IMR-90 (cell line): ENCODE measurements around the gene ATP9B. TPM values are rescaled to one million over a fixed set of nuclear protein-coding genes. Genes with fewer than 3 reads are reported as not detected.

Experiments
- ATAC-seq: fragments of 200-7000 bp; cut with Tn5 transposase; 2 replicates; pipeline ENCODE4 v1.9.1; 2020; ENCODE audit warnings: low read depth, mild to moderate bottlenecking, moderate library complexity
- BruUV-seq: library from RNA; stranded (reverse); fragments of 400-500 nt; replicated peaks from 2 replicates; lab custom pipeline; 2021; lab: Mats Ljungman, UMichigan
- CTCF ChIA-PET: fragments of 300-600 bp; formaldehyde crosslinking; extraction: SDS; loops from one replicate; lab custom pipeline; 2021; ENCODE audit warnings: antibody characterized with exemption; lab: Yijun Ruan, JAX
- POLR2A ChIA-PET: fragments of 300-600 bp; sonication (Branson Sonifier 250); formaldehyde crosslinking; loops from one replicate; lab custom pipeline; 2022; ENCODE audit warnings: antibody characterized with exemption; ENCODE audit not compliant: unreplicated experiment; lab: Charles Lee
- DNase-seq: peaks from one replicate; pipeline ENCODE4 v3.0.0; 2013
- H2AFZ ChIP-seq: replicated peaks from 2 replicates; pipeline ENCODE3; 2013; ENCODE audit warnings: low read length, mild to moderate bottlenecking; ENCODE audit not compliant: poor library complexity
- H2AK5ac ChIP-seq: 2 replicates; pipeline ENCODE4 v1.6.1; 2013; ENCODE audit warnings: low read depth, low read length, inconsistent platforms
- H2AK9ac ChIP-seq: replicated peaks from 2 replicates; pipeline ENCODE3; 2013; ENCODE audit warnings: mild to moderate bottlenecking, low read depth, low read length, moderate library complexity; ENCODE audit not compliant: poor library complexity
- H2BK120ac ChIP-seq: 2 replicates; pipeline ENCODE4 v1.6.1; 2013; ENCODE audit warnings: low read depth, low read length, inconsistent platforms
- H2BK15ac ChIP-seq: 3 replicates; pipeline ENCODE4 v1.6.1; 2013; ENCODE audit warnings: low read depth, low read length, inconsistent platforms
- H2BK20ac ChIP-seq: 2 replicates; pipeline ENCODE4 v1.6.1; 2013; ENCODE audit warnings: low read depth, mild to moderate bottlenecking, inconsistent platforms, low read length, moderate library complexity
- H2BK5ac ChIP-seq: 2 replicates; pipeline ENCODE4 v1.6.1; 2013; ENCODE audit warnings: mild to moderate bottlenecking, low read depth, low read length, inconsistent platforms; ENCODE audit not compliant: poor library complexity, severe bottlenecking
- H3K14ac ChIP-seq: replicated peaks from 2 replicates; pipeline ENCODE4 v1.6.1; 2013; ENCODE audit warnings: low read depth, low read length, inconsistent platforms
- H3K18ac ChIP-seq: 2 replicates; pipeline ENCODE4 v1.6.1; 2013; ENCODE audit warnings: low read depth, low read length, control low read depth
- H3K23ac ChIP-seq: 2 replicates; pipeline ENCODE4 v1.6.1; 2013; ENCODE audit warnings: low read depth, low read length, inconsistent platforms
- H3K27ac ChIP-seq: 2 replicates; pipeline ENCODE4 v1.5.1; 2013; ENCODE audit warnings: mild to moderate bottlenecking, control low read depth, low read length; ENCODE audit not compliant: insufficient read depth
- H3K27me3 ChIP-seq: 2 replicates; pipeline ENCODE4 v1.6.1; 2013; ENCODE audit warnings: low read length; ENCODE audit not compliant: control insufficient read depth, insufficient read depth
- H3K36me3 ChIP-seq: 2 replicates; pipeline ENCODE4 v1.6.1; 2013; ENCODE audit warnings: low read length, mixed read lengths; ENCODE audit not compliant: control insufficient read depth, insufficient read depth
- H3K4ac ChIP-seq: 2 replicates; pipeline ENCODE4 v1.6.1; 2013; ENCODE audit warnings: low read depth, low read length, inconsistent platforms
- H3K4me1 ChIP-seq: 2 replicates; pipeline ENCODE4 v1.6.1; 2013; ENCODE audit warnings: low read length, mixed read lengths; ENCODE audit not compliant: control insufficient read depth, insufficient read depth
- H3K4me2 ChIP-seq: 2 replicates; pipeline ENCODE4 v1.6.1; 2013; ENCODE audit warnings: low read depth, mild to moderate bottlenecking, control low read depth, low read length, moderate library complexity
- H3K4me3 ChIP-seq: 2 replicates; pipeline ENCODE4 v1.5.1; 2013; ENCODE audit warnings: low read depth, mild to moderate bottlenecking, control low read depth, low read length, moderate library complexity; ENCODE audit not compliant: insufficient read depth
- H3K56ac ChIP-seq: 2 replicates; pipeline ENCODE4 v1.6.1; 2013; ENCODE audit warnings: low read length, inconsistent platforms; ENCODE audit not compliant: insufficient read depth; ENCODE audit errors: extremely low read depth
- H3K79me1 ChIP-seq, 2 experiments: 2 replicates each; pipeline ENCODE4 v1.6.1; 2013; ENCODE audit warnings: low read length in 2 of 2, inconsistent platforms in 1 of 2, low read depth in 1 of 2
- H3K9ac ChIP-seq: 2 replicates; pipeline ENCODE4 v1.6.1; 2013; ENCODE audit warnings: low read depth, low read length, control low read depth
- H3K9me1 ChIP-seq: 2 replicates; pipeline ENCODE4 v1.6.1; 2013; ENCODE audit warnings: low read length, inconsistent platforms; ENCODE audit not compliant: insufficient read depth
- H3K9me3 ChIP-seq: 2 replicates; pipeline ENCODE4 v1.6.1; 2013; ENCODE audit warnings: low read length; ENCODE audit not compliant: control insufficient read depth, insufficient read depth
- H4K20me1 ChIP-seq: 2 replicates; pipeline ENCODE4 v1.6.1; 2013; ENCODE audit warnings: low read length, inconsistent platforms; ENCODE audit not compliant: insufficient read depth
- H4K5ac ChIP-seq: 2 replicates; pipeline ENCODE4 v1.6.1; 2013; ENCODE audit warnings: mild to moderate bottlenecking, low read depth, low read length, control low read depth
- H4K8ac ChIP-seq, 2 experiments: 2 replicates each; pipeline ENCODE4 v1.6.1; 2013; ENCODE audit warnings: low read depth in 2 of 2, low read length in 2 of 2, control low read depth in 1 of 2, inconsistent platforms in 1 of 2
- H4K91ac ChIP-seq: 2 replicates; pipeline ENCODE4 v1.6.1; 2013; ENCODE audit warnings: low read depth, low read length, inconsistent platforms; ENCODE audit not compliant: insufficient read depth
- BHLHE40 ChIP-seq: fragments of 150-350 bp; IDR thresholded peaks from 2 replicates; pipeline ENCODE4 v1.6.1; 2016; ENCODE audit warnings: mild to moderate bottlenecking, low read depth, low read length
- CEBPB ChIP-seq: IDR thresholded peaks from 2 replicates; pipeline ENCODE4 v1.6.1; 2012; ENCODE audit warnings: low read depth, low read length, improper control_type of control experiment
- CHD1 ChIP-seq: IDR thresholded peaks from 2 replicates; pipeline ENCODE4 v1.6.1; 2012; ENCODE audit warnings: low read depth, low read length, improper control_type of control experiment
- FOS ChIP-seq: fragments of 150-350 bp; IDR thresholded peaks from 2 replicates; pipeline ENCODE4 v1.6.1; 2016; ENCODE audit warnings: low read depth, low read length
- MAFK ChIP-seq: IDR thresholded peaks from 2 replicates; pipeline ENCODE4 v1.6.1; 2012; ENCODE audit warnings: low read depth, low read length, improper control_type of control experiment
- MAZ ChIP-seq: IDR thresholded peaks from 2 replicates; pipeline ENCODE4 v1.6.1; 2012; ENCODE audit warnings: low read depth, mild to moderate bottlenecking, low read length, improper control_type of control experiment, moderate library complexity, borderline replicate concordance
- MXI1 ChIP-seq: IDR thresholded peaks from 2 replicates; pipeline ENCODE4 v1.6.1; 2012; ENCODE audit warnings: low read depth, mild to moderate bottlenecking, low read length, moderate library complexity, borderline replicate concordance
- NFE2L2 ChIP-seq: fragments of 150-350 bp; IDR thresholded peaks from 2 replicates; pipeline ENCODE4 v1.6.1; 2016; ENCODE audit warnings: low read depth, mild to moderate bottlenecking, low read length
- POLR2A ChIP-seq: IDR thresholded peaks from 2 replicates; pipeline ENCODE4 v1.6.1; 2012; ENCODE audit warnings: mild to moderate bottlenecking, low read depth, low read length
- RAD21 ChIP-seq: IDR thresholded peaks from 2 replicates; pipeline ENCODE4 v1.6.1; 2012; ENCODE audit warnings: low read length, improper control_type of control experiment
- RCOR1 ChIP-seq: IDR thresholded peaks from 2 replicates; pipeline ENCODE4 v1.6.1; 2012; ENCODE audit warnings: mild to moderate bottlenecking, low read length, improper control_type of control experiment; ENCODE audit not compliant: insufficient replicate concordance
- RFX5 ChIP-seq: IDR thresholded peaks from 2 replicates; pipeline ENCODE4 v1.8.0; 2012; ENCODE audit warnings: low read depth, mild to moderate bottlenecking, low read length, moderate library complexity
- SMC3 ChIP-seq: fragments of 150-350 bp; IDR thresholded peaks from 2 replicates; pipeline ENCODE4 v1.6.1; 2016; ENCODE audit warnings: low read depth, mild to moderate bottlenecking, antibody characterized with exemption, low read length, moderate library complexity
- WGBS, 2 experiments: methylation state at CpG; one replicate each; pipeline versions ENCODE4 v1.1.5 to v1.1.7; 2013; ENCODE audit warnings: missing lambda C conversion rate in 2 of 2; ENCODE audit not compliant: insufficient read length in 1 of 2; ENCODE audit errors: extremely low coverage in 2 of 2; 5-methylcytosine and 5-hydroxymethylcytosine counted together
- dilution Hi-C: fragments of 300-500 bp; cut with HindIII; formaldehyde crosslinking; loops from one replicate; pipeline ENCODE4 v1.14.3; 2018; ENCODE audit warnings: low sequenced_read_pairs; ENCODE audit not compliant: unreplicated experiment
- in situ Hi-C: fragments of 300-500 bp; cut with MboI; formaldehyde crosslinking; loops from 3 replicates; pipeline ENCODE4 v1.14.3; 2019; ENCODE audit warnings: low sequenced_read_pairs, inconsistent platforms, mixed read lengths
- intact Hi-C: fragments of 100-400 bp; cut with micrococcal nuclease; formaldehyde crosslinking; loops from 2 replicates; pipeline ENCODE4 v1.10.0; 2022
- polyA plus RNA-seq, 3 experiments: library from polyadenylated mRNA; depleted of rRNA; stranded (reverse); fragments of >200 nt; gene quantifications; 2 replicates each; pipeline ENCODE4 v1.2.3, GENCODE V29; 2012; ENCODE audit warnings: low replicate concordance in 1 of 3
- total RNA-seq: library from RNA; depleted of rRNA; stranded (reverse); fragments of >200 nt; gene quantifications from 2 replicates; pipeline ENCODE4 v1.2.3, GENCODE V29; 2012
- TF ChIP-seq, protein P1 (sequence below): fragments of 150-350 bp; IDR thresholded peaks from 2 replicates; pipeline ENCODE4 v1.6.1; 2017; ENCODE audit warnings: mild to moderate bottlenecking, antibody characterized with exemption, low read length, low read depth
- TF ChIP-seq, protein P2 (sequence below): fragments of 150-350 bp; IDR thresholded peaks from 2 replicates; pipeline ENCODE4 v1.6.1; 2016; ENCODE audit warnings: low read depth, mild to moderate bottlenecking, low read length, moderate library complexity, borderline replicate concordance
- TF ChIP-seq, protein P3 (sequence below): conservative IDR thresholded peaks from 2 replicates; pipeline ENCODE4 v1.5.1; 2012; ENCODE audit warnings: mild to moderate bottlenecking, low read depth, low read length, improper control_type of control experiment

Gene ATP9B
- total and polyA plus RNA-seq, 2 of the 4 experiments (the other 2 are of a cell fraction), result 11.0 to 11.5 TPM

DNA sequence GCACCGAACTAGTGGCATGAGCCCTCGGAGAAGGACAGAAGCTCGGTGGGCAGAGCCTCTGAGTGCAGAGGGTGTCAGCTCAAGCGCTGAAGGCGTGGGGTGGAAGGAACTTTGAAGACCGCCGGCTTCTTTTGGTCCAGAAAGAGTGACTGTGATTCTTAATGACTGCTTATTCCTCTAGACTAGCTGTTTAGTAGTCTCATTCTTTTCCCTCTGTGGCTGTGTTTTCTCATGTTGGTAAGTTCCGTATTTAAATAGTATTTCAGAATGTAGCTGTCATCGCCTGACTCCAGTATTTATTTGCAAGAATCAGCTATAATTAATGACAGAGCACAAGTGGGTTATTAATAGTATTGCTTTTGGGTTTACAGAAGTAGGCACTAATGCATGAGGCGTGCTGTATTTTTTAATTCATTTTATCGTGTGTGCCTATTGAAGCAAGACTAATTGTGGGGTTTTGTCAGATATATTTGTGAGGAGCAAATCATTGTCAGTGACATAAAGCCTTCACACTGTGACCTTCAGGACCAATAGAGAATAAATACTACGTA is 245.7 kb downstream of the ATP9B start:
- Histone ChIP-seq H2BK5ac (no peak overlapping the region), H2AK5ac (no peak overlapping the region), H2AK9ac (no peak overlapping the region), H3K36me3 (peaks cover 8% of the 10 kb centered on the region; the same call in 1 of the 2 replicates), H3K9me3 (no peaks in the 10 kb centered on the region), H3K14ac (no peak overlapping the region), H3K9ac (no peak overlapping the region), H3K4me2 (no peak overlapping the region), H2AFZ (no peak overlapping the region), H4K8ac (no peak overlapping the region), H2BK15ac (no peak overlapping the region), H3K4ac (no peak overlapping the region), H3K18ac (no peak overlapping the region), H3K4me1 (peaks cover 4% of the 10 kb centered on the region; the same call in 1 of the 2 replicates), H2BK120ac (no peak overlapping the region), H4K20me1 (no peaks in the 10 kb centered on the region), H2BK20ac (no peak overlapping the region), H4K5ac (no peak overlapping the region), H4K91ac (no peak overlapping the region), H3K23ac (no peak overlapping the region), H3K27me3 (no peaks in the 10 kb centered on the region), H3K56ac (no peak overlapping the region), H3K79me1 (no peaks in the 10 kb centered on the region), H3K9me1 (peaks cover 11% of the 10 kb centered on the region; the same call in 1 of the 2 replicates), H3K27ac (no peak overlapping the region), H3K4me3 (no peak overlapping the region)
- ChIA-PET CTCF (no interaction called here), POLR2A (no interaction called here)
- dilution Hi-C loops, result no loop called here
- ATAC-seq, result no peak
- no CpG with 5 or more reads among the region's 12 CpGs for WGBS, 2 experiments
- in situ Hi-C loops, result no loop called here
- TF ChIP-seq, protein P1, sequence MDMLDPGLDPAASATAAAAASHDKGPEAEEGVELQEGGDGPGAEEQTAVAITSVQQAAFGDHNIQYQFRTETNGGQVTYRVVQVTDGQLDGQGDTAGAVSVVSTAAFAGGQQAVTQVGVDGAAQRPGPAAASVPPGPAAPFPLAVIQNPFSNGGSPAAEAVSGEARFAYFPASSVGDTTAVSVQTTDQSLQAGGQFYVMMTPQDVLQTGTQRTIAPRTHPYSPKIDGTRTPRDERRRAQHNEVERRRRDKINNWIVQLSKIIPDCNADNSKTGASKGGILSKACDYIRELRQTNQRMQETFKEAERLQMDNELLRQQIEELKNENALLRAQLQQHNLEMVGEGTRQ, result no peak
- TF ChIP-seq CEBPB (no peak), MXI1 (no peak), RAD21 (no peak), FOS (no peak), RFX5 (no peak), MAZ (no peak), NFE2L2 (no peak), POLR2A (no peak), MAFK (no peak), BHLHE40 (no peak), CHD1 (no peak), SMC3 (no peak), RCOR1 (no peak)
- TF ChIP-seq, protein P2, sequence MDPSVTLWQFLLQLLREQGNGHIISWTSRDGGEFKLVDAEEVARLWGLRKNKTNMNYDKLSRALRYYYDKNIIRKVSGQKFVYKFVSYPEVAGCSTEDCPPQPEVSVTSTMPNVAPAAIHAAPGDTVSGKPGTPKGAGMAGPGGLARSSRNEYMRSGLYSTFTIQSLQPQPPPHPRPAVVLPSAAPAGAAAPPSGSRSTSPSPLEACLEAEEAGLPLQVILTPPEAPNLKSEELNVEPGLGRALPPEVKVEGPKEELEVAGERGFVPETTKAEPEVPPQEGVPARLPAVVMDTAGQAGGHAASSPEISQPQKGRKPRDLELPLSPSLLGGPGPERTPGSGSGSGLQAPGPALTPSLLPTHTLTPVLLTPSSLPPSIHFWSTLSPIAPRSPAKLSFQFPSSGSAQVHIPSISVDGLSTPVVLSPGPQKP, result no peak
- TF ChIP-seq, protein P3, sequence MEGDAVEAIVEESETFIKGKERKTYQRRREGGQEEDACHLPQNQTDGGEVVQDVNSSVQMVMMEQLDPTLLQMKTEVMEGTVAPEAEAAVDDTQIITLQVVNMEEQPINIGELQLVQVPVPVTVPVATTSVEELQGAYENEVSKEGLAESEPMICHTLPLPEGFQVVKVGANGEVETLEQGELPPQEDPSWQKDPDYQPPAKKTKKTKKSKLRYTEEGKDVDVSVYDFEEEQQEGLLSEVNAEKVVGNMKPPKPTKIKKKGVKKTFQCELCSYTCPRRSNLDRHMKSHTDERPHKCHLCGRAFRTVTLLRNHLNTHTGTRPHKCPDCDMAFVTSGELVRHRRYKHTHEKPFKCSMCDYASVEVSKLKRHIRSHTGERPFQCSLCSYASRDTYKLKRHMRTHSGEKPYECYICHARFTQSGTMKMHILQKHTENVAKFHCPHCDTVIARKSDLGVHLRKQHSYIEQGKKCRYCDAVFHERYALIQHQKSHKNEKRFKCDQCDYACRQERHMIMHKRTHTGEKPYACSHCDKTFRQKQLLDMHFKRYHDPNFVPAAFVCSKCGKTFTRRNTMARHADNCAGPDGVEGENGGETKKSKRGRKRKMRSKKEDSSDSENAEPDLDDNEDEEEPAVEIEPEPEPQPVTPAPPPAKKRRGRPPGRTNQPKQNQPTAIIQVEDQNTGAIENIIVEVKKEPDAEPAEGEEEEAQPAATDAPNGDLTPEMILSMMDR, result no peak
- no TSS peak for BruUV-seq
- no peak for DNase-seq
- intact Hi-C loops, result no loop called here
